SU-DHL-6 (cell line): ENCODE data around the gene ACBD4.

Experiments
- EZH2phosphoT487 ChIP-seq: fragments of 200-600 bp; sonication (generic), shearing (Covaris generic); conservative IDR thresholded peaks from 2 replicates; pipeline ENCODE4 v1.6.1; 2018; ENCODE audit warnings: mild to moderate bottlenecking, antibody characterized with exemption, low read length, moderate library complexity, mixed read lengths
- TF ChIP-seq, protein P1 (sequence below): fragments of 200-600 bp; sonication (generic); IDR thresholded peaks from one replicate; pipeline ENCODE4 v1.5.1; 2017; ENCODE audit warnings: antibody characterized with exemption, mild to moderate bottlenecking, low read length, moderate library complexity; ENCODE audit not compliant: insufficient read depth, poor library complexity, severe bottlenecking

DNA sequence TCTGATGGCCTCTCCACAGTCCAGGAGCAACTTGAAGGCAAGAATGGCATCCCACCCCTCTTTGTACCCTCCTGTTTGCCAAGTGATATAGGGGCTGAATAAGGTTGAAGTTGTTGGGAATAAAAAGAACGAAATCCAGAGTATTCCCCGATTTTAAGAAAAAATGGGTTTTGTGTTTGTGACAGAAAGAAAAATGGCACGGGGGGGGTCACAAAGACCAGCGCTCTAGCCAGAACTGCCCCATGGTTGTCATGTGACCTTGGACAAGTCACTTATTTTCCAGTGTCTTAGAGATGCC lies 11.1 kb downstream of the ACBD4 start:
- TF ChIP-seq, protein P1, sequence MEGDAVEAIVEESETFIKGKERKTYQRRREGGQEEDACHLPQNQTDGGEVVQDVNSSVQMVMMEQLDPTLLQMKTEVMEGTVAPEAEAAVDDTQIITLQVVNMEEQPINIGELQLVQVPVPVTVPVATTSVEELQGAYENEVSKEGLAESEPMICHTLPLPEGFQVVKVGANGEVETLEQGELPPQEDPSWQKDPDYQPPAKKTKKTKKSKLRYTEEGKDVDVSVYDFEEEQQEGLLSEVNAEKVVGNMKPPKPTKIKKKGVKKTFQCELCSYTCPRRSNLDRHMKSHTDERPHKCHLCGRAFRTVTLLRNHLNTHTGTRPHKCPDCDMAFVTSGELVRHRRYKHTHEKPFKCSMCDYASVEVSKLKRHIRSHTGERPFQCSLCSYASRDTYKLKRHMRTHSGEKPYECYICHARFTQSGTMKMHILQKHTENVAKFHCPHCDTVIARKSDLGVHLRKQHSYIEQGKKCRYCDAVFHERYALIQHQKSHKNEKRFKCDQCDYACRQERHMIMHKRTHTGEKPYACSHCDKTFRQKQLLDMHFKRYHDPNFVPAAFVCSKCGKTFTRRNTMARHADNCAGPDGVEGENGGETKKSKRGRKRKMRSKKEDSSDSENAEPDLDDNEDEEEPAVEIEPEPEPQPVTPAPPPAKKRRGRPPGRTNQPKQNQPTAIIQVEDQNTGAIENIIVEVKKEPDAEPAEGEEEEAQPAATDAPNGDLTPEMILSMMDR = no peak
- TF ChIP-seq EZH2phosphoT487 = no peak
